SIG-M5 treated with dmso at 0.1 percent for 504 hours (cell line): ENCODE results near the gene FAR2.
A peak's percentile ranks its signal among the peaks of the same experiment; 100 is the strongest.
"Not testable (repeated sequence)": the region's sequence is repeated elsewhere in the genome, so short reads cannot be mapped to it uniquely, and the experiment has no call there.

ENCODE experiments used
- DNase-seq: peaks from one replicate; lab custom pipeline; 2025; ENCODE audit not compliant: unreplicated experiment; lab: John Stamatoyannopoulos, UW

FAR2 gene

GRCh38 chr12:29275834-29276233 is 126.8 kb downstream of the FAR2 start:
- no peak for DNase-seq

- no peak for DNase-seq
These were observed 128.2 kb downstream of the FAR2 start for GRCh38 chr12:29277231-29277630.

- no peak for DNase-seq
These were observed 129.8 kb downstream of the FAR2 start for GRCh38 chr12:29278673-29279420.

- DNase-seq = no peak
These were observed 132.4 kb downstream of the FAR2 start for GRCh38 chr12:29281371-29282005.

- DNase-seq = no peak
These were observed 133.1 kb downstream of the FAR2 start for GRCh38 chr12:29282031-29282816.

- no peak for DNase-seq
These were observed 135.1 kb downstream of the FAR2 start for GRCh38 chr12:29283969-29284700.

GRCh38 chr12:29286081-29286790 is 137.2 kb downstream of the FAR2 start:
- DNase-seq = no peak

- no peak for DNase-seq
These were observed 138.5 kb downstream of the FAR2 start for GRCh38 chr12:29287622-29288021.

GRCh38 chr12:29288031-29288430 is 139.0 kb downstream of the FAR2 start:
- DNase-seq = no peak

GRCh38 chr12:29290475-29290874 is 141.4 kb downstream of the FAR2 start:
- not testable (repeated sequence) for DNase-seq

GRCh38 chr12:29291226-29291625 is 142.1 kb downstream of the FAR2 start:
- no peak for DNase-seq

- peak; percentile 26 for DNase-seq
These were observed 150.6 kb downstream of the FAR2 start for GRCh38 chr12:29299633-29300032.

GRCh38 chr12:29301114-29301513 is 152.0 kb downstream of the FAR2 start:
- no peak for DNase-seq

GRCh38 chr12:29304388-29304787 is 155.3 kb downstream of the FAR2 start:
- DNase-seq = no peak

- no peak for DNase-seq
These were observed 157.2 kb downstream of the FAR2 start for GRCh38 chr12:29306266-29306665.

GRCh38 chr12:29306682-29307081 is 157.6 kb downstream of the FAR2 start:
- DNase-seq = no peak

GRCh38 chr12:29309320-29309902 is 160.3 kb downstream of the FAR2 start:
- DNase-seq = peak; percentile 10

GRCh38 chr12:29310899-29311298 is 161.8 kb downstream of the FAR2 start:
- no peak for DNase-seq

GRCh38 chr12:29314416-29314815 is 165.3 kb downstream of the FAR2 start:
- DNase-seq = no peak

- no peak for DNase-seq
These were observed 167.7 kb downstream of the FAR2 start for GRCh38 chr12:29316752-29317151.
